ENCODE measurements around the gene TMBIM6.

The TMBIM6 gene

DNA sequence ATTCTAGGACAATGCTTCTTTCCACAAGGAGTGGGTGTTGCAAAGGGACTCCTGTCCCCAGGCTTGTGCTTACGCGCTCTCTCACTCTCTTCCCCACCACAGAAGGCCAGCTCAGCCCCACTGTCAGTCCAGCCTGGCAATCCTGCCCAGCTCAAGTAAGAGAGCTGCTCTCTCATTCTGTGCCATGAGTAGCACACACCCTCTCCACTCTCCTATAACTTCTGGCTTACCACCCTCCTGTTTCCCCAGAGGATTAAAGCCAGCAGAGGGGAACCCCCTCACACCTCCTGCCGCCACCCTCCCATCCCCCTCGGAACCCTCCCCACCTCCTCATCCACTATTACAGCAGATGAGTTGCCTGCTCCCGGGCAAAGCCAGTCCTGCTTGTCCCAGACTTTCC lies 69.8 kb downstream of the TMBIM6 start:
- H3K9me3 Mint-ChIP-seq, result no peaks in the 10 kb centered on the region
- no peak overlapping the region for H3K27ac Mint-ChIP-seq
- peaks cover 4 to 12% of the 10 kb centered on the region in 2 donors for H3K4me1 Mint-ChIP-seq (ENCODE audit: low read depth in 2 of 2)
- H3K4me3 Mint-ChIP-seq, result no peak overlapping the region
- ATAC-seq (replicated peaks) (no peak), DNase-seq (no peak)
- no peaks in the 10 kb centered on the region for H3K27me3 Mint-ChIP-seq
- peaks cover 4% of the 10 kb centered on the region for H3K36me3 Mint-ChIP-seq (ENCODE audit: insufficient read depth)

DNA sequence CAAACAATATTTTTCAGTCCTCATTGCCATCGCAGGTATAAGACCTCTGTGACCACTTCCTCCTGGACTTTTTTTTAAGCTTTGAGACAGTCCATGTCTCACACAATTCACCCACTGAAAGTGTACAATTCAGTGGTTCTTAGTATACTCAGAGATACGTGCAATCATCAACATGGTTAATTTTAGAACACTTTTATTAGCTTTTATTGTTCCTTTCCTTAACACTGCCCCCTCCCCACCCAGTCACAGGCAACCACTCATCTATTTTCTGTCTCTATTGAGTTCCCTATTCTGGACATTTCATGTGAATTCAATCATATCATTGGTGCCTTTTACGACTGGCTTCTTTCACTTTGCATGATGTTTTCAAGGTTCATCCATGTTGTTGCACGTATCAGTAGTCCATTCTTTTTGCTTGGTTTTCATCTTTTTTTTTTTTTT lies 70.6 kb downstream of the TMBIM6 start:
- Mint-ChIP-seq H3K9me3 (no peaks in the 10 kb centered on the region), H3K4me1 (ENCODE audit: low read depth in 2 of 2) (peaks cover 4 to 12% of the 10 kb centered on the region in 2 donors), H3K36me3 (ENCODE audit: insufficient read depth) (peaks cover 4% of the 10 kb centered on the region), H3K27me3 (no peaks in the 10 kb centered on the region), H3K4me3 (no peak overlapping the region), H3K27ac (no peak overlapping the region)
- DNase-seq (no peak), ATAC-seq (replicated peaks) (no peak)

DNA sequence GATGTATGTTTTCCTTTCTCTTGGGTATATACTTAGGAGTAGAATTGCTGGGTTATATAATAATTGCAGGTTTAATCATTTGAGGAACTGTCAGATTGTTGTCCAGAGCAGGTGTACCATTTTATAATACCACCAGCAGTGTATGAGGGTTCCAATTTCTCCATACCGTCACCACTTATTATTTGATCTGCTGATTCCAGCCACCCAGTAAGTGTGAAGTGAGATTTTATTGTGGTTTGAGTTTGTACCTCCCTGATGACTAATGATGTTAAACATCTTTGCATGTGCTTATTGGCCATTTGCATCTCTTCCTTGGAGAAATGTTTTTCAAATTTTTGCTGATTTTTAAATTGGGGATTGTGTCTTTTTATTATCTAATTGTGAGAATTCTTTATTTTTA lies 71.8 kb downstream of the TMBIM6 start:
- H3K27ac Mint-ChIP-seq, result no peak overlapping the region
- ATAC-seq (replicated peaks), result no peak
- no peak overlapping the region for H3K4me3 Mint-ChIP-seq
- H3K4me1 Mint-ChIP-seq (ENCODE audit: low read depth in 2 of 2), result peaks cover 8 to 12% of the 10 kb centered on the region in 2 donors
- H3K9me3 Mint-ChIP-seq, result no peaks in the 10 kb centered on the region
- peaks cover 4% of the 10 kb centered on the region for H3K36me3 Mint-ChIP-seq (ENCODE audit: insufficient read depth)
- H3K27me3 Mint-ChIP-seq, result no peaks in the 10 kb centered on the region
- DNase-seq, result no peak
